GM21515 (cell line): ENCODE results near the gene VRK3.
"Not testable (repeated sequence)": the region's sequence is repeated elsewhere in the genome, so short reads cannot be mapped to it uniquely, and the experiment has no call there.

Experiments used
- ATAC-seq: cut with Tn5 transposase; IDR thresholded peaks from one replicate; pipeline ENCODE4 v1.9.1; 2021; ENCODE audit not compliant: unreplicated experiment

VRK3 gene

GRCh38 chr19:49958144-49958543, 67.0 kb downstream of the VRK3 start:
- not testable (repeated sequence) for ATAC-seq

- no peak for ATAC-seq
These were observed 67.8 kb downstream of the VRK3 start for GRCh38 chr19:49957262-49957915.

DNA sequence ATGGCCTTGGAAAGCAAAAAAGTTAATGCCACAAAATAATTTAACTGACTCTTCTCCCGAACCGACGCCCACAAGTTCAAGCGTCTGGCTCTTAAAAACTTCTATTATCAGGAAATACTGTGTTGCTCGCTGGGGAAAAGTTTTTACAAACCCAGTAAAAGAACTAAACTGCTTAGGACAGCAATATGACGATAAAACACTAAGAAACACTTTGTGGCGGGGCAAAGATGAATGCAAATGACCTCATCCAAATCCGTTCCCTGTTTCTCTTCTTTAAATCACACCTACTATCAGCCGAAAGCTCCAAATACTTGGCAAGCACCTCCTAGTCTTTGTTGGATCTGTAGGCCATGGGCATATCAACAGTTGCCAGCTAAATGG, 69.1 kb downstream of the VRK3 start:
- ATAC-seq, result no peak

GRCh38 chr19:49954933-49955332, 70.2 kb downstream of the VRK3 start:
- ATAC-seq, result no peak

DNA sequence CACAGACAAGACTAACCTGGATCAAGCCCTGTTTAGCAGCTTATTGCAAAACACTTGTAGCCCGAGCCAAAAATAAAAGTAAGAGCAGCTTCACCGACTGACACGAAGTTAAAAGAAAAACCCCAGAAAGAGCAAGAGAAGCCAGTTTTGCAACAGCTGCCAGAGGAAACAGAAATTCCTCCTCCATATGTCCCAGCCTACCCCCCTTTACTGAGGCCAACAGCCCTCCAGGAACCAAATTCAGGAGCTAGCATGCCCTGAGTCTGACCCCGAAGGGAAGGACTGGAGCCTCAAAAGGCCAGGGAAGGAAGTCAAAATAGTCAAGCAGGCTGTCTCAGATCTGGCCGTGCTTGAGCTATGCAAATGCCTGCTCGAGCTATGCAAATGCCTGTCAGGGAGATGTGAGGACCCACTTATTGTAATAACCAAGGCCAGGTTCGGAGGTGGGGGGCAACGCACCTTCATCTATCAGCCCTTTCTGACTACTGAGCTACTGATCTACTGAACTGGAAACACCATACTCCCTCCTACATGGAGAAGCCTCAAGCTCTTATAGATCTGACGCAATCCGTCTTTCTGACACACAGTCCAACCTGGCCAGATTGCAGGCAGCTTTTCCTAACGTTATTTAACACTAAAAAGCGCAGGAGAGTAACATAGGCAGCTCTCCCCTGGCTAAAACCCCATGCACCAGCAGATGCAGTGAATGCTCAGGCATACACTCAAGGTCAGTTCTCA, 70.9 kb downstream of the VRK3 start:
- ATAC-seq, result no peak

GRCh38 chr19:49953416-49953815, 71.8 kb downstream of the VRK3 start:
- ATAC-seq, result no peak

- ATAC-seq, result no peak
These were observed 72.3 kb downstream of the VRK3 start for GRCh38 chr19:49952906-49953305.

- no peak for ATAC-seq
These were observed 72.7 kb downstream of the VRK3 start for GRCh38 chr19:49952479-49952836.

- ATAC-seq, result no peak
These were observed 73.2 kb downstream of the VRK3 start for GRCh38 chr19:49951806-49952478.

DNA sequence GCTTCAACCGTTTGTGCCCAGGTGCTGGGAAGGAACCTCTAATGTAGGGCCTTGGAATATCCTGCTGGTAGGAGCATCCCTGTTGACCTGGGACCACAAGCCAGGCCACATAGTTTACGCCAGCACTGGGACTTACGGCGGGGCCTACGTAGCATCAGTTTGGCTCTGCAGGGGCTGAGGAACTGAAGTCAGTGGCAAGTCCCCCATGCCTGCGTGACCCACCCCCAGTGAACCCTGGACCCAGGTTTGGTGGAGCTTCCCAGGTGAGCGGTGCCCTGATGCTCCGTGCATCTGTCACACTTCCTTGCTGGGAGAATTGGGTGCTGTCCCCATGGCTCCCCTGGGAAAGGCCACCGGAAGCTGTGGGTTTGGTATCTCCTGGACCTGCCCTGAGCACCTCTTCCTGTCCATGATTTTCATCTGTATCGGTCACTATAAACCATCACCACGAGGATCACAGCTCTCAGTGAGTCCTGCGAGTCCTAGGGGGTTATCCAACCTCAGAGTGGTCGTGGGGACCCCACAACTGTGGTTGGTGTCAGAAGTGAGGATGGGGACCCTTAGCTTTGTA, 74.1 kb downstream of the VRK3 start:
- no peak for ATAC-seq

GRCh38 chr19:49950590-49950948, 74.6 kb downstream of the VRK3 start:
- no peak for ATAC-seq

DNA sequence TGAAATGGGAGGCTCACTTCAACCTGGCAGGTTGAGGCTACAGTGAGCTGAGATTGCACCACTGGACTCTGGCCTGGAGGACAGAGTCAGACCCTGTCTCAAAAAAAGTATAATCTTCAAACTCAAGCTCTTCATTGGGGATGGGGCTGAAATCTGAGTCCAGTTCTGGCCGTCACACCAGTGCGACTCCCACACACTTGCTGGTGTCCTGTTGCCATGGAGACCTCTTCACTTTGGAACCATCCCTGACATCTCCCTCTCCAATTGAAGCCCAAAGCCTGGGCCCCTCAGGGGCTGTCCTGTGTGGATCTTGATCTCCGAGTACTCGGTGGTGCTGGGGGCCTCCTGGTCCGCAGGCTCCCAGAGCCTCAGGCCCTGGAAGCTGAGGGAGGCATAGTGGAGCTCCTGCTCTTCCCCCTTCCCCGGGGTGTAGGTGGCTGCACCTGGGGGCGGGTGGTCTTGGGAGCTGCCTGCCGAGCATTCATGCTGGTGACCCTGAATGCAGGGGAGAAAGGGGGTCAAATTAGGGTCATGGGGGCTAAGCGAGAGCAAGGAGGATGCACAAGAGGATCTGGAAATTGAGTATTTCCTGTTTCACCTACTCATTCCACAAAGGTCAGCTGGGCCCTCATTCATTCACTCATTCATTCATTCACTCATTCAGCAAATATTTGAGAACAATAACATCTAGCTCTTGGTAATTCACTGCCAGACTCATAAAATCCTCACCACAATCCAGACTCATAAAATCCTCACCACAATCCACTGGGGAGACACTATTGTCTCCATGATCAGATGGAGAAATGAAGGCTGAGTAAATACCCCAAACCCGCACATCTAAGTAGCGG, 75.2 kb downstream of the VRK3 start:
- no peak for ATAC-seq

DNA sequence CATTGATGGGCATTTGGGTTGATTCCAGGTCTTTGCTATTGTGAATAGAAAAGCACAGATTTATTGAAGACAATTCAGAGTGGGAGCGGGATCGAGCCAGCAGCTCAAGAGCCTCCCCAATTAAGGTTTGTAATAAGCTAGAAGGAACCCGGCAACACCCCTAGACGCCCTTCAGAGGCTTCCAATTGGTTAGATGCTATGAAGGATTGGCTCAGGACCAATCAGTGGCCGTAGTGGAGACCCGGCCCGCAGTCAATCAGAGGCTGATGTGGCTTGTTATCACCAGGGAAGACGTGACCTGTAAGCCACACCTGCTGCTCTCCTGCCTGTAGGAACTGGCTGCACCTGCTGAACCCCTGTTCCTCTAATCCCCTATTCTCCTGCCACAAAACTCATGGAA, 78.8 kb downstream of the VRK3 start:
- ATAC-seq, result no peak

DNA sequence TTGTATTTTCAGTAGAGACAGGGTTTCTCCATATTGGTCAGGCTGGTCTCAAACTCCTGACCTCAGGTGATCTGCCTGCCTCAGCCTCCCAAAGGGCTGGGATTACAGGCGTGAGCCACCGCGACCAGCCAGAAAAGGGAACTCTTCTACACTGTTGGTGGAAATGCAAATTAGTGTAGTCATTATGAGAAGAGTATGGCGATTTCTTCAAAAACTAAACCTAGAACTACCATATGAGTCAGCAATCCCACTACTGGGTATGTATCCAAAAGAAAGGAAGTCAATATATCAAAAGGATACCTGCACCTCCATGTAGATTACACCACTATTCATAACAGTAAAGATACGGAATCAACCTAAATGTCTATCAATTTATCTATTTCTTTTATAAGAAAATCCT, 80.6 kb downstream of the VRK3 start:
- not testable (repeated sequence) for ATAC-seq

GRCh38 chr19:49940482-49940791, 84.7 kb downstream of the VRK3 start:
- ATAC-seq, result no peak

- no peak for ATAC-seq
These were observed 85.3 kb downstream of the VRK3 start for GRCh38 chr19:49939721-49940481.

DNA sequence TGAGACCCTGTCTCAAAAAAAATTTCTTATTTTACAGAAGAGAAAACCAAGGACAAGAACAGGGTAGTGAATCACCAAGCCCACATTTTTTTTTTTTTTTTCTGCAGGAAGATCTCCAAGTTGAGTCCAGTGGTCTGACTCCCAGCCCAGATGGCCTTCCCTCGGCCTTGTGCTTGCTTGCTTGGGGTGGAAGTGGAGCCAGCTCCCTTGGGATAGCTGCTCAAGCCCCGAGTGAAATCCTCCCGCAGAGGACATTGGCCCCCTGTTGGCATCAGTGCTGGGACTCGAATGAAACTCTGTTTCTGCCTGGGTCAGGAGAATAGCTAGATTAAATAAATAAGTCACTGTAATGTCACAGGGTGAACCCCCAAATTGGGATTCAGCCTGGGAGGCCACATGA, 86.5 kb downstream of the VRK3 start:
- no peak for ATAC-seq

GRCh38 chr19:49937750-49938381, 87.3 kb downstream of the VRK3 start:
- ATAC-seq, result no peak

DNA sequence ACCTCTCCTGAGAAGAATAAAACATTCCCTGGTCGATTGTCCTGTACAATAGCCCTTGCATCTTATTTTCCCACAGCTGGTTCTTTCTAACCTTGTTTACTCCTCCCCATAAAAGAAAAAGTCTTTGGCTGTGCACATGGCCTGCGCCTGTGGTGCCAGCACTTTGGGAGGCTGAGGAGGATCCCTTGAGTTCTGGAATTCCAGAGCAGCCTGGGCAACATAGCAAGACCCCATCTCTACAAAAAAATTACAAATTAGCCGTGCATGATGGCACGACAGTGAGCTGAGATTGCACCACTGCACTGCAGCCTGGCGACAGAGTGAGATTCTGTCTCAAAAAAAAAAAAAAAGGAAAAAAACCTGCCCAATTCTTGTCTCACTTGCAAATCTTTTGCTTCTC, 88.6 kb downstream of the VRK3 start:
- ATAC-seq, result no peak

- ATAC-seq, result no peak
These were observed 91.5 kb downstream of the VRK3 start for GRCh38 chr19:49933643-49934042.
